Body of pancreas (tissue), 4 donors: ENCODE results near the gene FASTK.

Source experiments
- CTCF ChIP-seq, 7 experiments: fragments of 450-650 bp in 4 of 7; fragments of 200-600 bp in 3 of 7; sonication (generic) in 3 of 7; IDR thresholded peaks; one replicate each; pipeline ENCODE4 v1.5.1; 2016 to 2019; ENCODE audit warnings: antibody characterized with exemption in 7 of 7
- POLR2A ChIP-seq, 3 donors: fragments of 450-650 bp; IDR thresholded peaks; one replicate each; pipeline ENCODE4 v1.6.1; 2016; ENCODE audit warnings: antibody characterized with exemption in 3 of 3, mild to moderate bottlenecking in 2 of 3

GRCh38 chr7:151077705-151078232 lies 2.8 kb downstream of the FASTK start:
- TF ChIP-seq POLR2A (IDR thresholded peaks at IDR 0.05), result no peak
- TF ChIP-seq CTCF (IDR thresholded peaks at IDR 0.05), result no peak
